ENCODE results near the gene SEPSECS.

DNA sequence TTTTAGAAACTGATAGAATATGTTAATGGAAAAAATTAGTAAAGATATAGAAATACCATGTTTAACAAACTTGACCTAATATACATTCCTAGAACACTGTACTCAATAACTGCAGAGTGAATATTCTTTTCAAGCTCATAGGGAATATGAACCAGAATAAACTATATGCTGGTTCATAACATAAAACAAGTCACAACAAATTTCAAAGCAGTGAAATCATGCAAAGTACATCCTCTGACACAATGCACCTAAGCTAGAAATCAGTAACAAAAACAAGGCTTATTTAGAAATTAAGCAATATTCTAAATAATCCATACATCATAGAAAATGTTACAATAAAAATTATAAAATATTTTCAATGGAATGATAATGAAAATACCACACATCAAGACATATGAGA is 9.2 kb upstream of the SEPSECS start:
- TF ChIP-seq, protein P1, sequence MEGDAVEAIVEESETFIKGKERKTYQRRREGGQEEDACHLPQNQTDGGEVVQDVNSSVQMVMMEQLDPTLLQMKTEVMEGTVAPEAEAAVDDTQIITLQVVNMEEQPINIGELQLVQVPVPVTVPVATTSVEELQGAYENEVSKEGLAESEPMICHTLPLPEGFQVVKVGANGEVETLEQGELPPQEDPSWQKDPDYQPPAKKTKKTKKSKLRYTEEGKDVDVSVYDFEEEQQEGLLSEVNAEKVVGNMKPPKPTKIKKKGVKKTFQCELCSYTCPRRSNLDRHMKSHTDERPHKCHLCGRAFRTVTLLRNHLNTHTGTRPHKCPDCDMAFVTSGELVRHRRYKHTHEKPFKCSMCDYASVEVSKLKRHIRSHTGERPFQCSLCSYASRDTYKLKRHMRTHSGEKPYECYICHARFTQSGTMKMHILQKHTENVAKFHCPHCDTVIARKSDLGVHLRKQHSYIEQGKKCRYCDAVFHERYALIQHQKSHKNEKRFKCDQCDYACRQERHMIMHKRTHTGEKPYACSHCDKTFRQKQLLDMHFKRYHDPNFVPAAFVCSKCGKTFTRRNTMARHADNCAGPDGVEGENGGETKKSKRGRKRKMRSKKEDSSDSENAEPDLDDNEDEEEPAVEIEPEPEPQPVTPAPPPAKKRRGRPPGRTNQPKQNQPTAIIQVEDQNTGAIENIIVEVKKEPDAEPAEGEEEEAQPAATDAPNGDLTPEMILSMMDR (conservative IDR thresholded peaks at IDR 0.05; ENCODE audit: low read depth in 2 of 2) = no peak
- TF ChIP-seq CREB1 (CRISPR knock-in tag; IDR thresholded peaks at IDR 0.05; ENCODE audit: low read depth) (no peak), POLR2AphosphoS5 (IDR thresholded peaks at IDR 0.05; ENCODE audit: low read depth) (no peak)
